Measurements from ENCODE around the gene CASD1. TPM values are rescaled to one million over a fixed set of nuclear protein-coding genes. Genes with fewer than 3 reads are reported as not detected.

The CASD1 gene
- total RNA-seq (10 to 100 TPM; 12.0 to 20.1 (median 14.4) TPM), polyA plus RNA-seq (10 to 100 TPM in 1 of 3 donors, 1 to 10 TPM in 2; 9.2 to 10.8 (median 9.8) TPM)
- long read RNA-seq, donor 1, partial matches to known transcripts, result 4 of 9 reads
- long read RNA-seq, donor 1, other reads (novel, unspliced or antisense), result 1 of 9 reads
- long read RNA-seq, donor 2, transcript CASD1-201 (18 exons, 3,942 nt), result major isoform, 12 of 27 reads
- long read RNA-seq, donor 2, partial matches to known transcripts, result 10 of 27 reads
- long read RNA-seq, donor 2, other reads (novel, unspliced or antisense), result 4 of 27 reads

DNA sequence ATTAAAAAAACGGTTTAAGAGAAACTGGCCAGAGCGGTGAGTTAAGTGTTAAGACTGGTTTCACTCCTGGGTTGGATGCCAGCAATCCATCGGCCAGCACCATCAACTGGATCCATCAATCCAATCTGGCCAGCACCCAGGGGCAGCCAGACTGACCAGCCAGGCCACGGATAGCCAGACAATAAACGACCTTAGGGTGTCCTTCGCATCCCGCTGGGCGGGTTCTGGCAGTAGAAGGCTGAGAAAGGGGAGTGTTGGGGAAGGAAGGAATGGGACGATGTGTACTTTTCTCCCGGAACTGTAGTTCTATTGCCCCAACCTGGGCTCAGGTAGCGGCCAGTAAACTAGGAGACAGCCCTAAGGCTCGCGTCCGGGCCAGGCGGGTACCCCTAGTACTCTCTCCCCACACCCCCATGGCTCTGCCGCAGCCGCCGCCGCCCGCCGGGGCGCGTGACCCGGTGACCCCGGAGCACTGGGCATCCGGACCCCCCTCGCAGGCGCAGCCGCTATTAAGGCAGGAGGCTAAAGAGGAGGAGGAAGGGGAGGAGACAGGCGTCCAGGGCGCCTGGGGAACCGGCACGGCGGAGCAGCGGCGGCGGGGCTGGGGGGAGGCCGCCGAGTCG, at the start of gene CASD1:
Gene CASD1, plus strand, starts transcription at position 546 of the 623 bp plus-strand sequence. CDS start 276 bp downstream, outside the sequence.
- TF ChIP-seq, protein P1, sequence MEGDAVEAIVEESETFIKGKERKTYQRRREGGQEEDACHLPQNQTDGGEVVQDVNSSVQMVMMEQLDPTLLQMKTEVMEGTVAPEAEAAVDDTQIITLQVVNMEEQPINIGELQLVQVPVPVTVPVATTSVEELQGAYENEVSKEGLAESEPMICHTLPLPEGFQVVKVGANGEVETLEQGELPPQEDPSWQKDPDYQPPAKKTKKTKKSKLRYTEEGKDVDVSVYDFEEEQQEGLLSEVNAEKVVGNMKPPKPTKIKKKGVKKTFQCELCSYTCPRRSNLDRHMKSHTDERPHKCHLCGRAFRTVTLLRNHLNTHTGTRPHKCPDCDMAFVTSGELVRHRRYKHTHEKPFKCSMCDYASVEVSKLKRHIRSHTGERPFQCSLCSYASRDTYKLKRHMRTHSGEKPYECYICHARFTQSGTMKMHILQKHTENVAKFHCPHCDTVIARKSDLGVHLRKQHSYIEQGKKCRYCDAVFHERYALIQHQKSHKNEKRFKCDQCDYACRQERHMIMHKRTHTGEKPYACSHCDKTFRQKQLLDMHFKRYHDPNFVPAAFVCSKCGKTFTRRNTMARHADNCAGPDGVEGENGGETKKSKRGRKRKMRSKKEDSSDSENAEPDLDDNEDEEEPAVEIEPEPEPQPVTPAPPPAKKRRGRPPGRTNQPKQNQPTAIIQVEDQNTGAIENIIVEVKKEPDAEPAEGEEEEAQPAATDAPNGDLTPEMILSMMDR (IDR thresholded peaks at IDR 0.05), result no peak
- Histone ChIP-seq H3K27me3 (ENCODE audit: insufficient read depth in 3 of 3, low read length in 2 of 3) (no peaks in the 10 kb centered on the region), H3K9me3 (no peaks in the 10 kb centered on the region), H3K27ac (peak within 1 kb of the TSS; percentile 97), H3K4me1 (peaks cover 35% of the 10 kb centered on the region), H3K4me3 (peak within 1 kb of the TSS; percentile 98), H3K36me3 (ENCODE audit: insufficient read depth in 1 of 2, low read depth in 1 of 2) (no peaks in the 10 kb centered on the region)
- WGBS, 3 donors, result 4 to 9% (median 4%) methylated on average over 24 to 40 of the region's 40 CpGs
- ATAC-seq (peak; percentile 47 to 62 (median 61)), DNase-seq (peak; percentile 19 to 78)
- intact Hi-C loops (cut with DNase I), result loop anchor here in 1 of 2 donors (5.0 kb wide), 1 partner anchor 57 kb away; no protein-coding TSS in a partner anchor

DNA sequence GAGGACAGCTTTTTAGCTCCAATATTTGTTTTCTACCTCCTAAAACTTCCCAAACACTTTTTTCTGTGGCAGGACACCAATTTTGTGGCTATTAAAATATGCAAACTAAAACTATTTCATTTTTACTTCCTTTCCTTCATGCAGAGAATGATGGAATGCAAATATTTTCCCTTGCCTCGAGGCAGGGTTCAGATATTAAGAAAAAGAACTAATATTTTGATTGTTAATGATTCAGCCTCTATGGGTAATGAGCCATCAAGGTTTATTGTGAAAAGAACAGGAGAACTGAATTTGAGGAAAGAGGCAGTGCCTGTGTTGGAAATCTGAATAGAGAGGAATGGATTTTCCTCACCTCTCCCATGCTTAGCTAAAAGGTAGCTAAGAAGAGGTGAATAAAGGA, 43.1 kb upstream of the CASD1 start:
- ATAC-seq, result no peak
- 50 to 67% (median 56%) methylated on average over 1 of the region's 1 CpG for WGBS, 3 donors
- TF ChIP-seq, protein P1 (IDR thresholded peaks at IDR 0.05), result no peak
- Histone ChIP-seq H3K4me1 (no peaks in the 10 kb centered on the region), H3K27me3 (ENCODE audit: insufficient read depth in 3 of 3, low read length in 2 of 3) (no peaks in the 10 kb centered on the region), H3K27ac (no peak overlapping the region), H3K36me3 (ENCODE audit: insufficient read depth in 1 of 2, low read depth in 1 of 2) (no peaks in the 10 kb centered on the region), H3K9me3 (peaks cover 4% of the 10 kb centered on the region), H3K4me3 (no peak overlapping the region)
- DNase-seq, result no peak
- intact Hi-C loops (cut with DNase I), result no loop called here

DNA sequence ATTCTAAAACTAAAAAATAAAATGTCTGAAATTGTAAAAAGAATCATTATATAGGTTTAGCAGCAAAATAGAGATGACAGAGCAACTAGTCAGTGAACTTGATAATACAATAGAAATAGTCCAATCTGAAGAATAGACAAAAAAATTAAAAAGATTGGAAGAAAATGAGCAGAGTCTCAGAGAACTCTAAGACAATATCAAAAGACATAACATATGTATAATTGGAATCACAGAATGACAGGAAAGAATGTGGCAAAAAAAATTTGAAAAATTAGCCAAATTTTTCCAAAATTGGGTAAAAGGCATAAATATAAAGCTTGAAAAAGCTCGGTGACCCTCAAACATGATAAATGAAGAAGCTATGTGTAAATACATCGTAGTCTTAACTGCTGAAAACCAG, 38.0 kb upstream of the CASD1 start:
- TF ChIP-seq, protein P1 (IDR thresholded peaks at IDR 0.05), result no peak
- Histone ChIP-seq H3K4me3 (no peak overlapping the region), H3K4me1 (no peaks in the 10 kb centered on the region), H3K36me3 (ENCODE audit: insufficient read depth in 1 of 2, low read depth in 1 of 2) (no peaks in the 10 kb centered on the region), H3K27me3 (ENCODE audit: insufficient read depth in 3 of 3, low read length in 2 of 3) (no peaks in the 10 kb centered on the region), H3K9me3 (peaks cover 16% of the 10 kb centered on the region), H3K27ac (no peak overlapping the region)
- DNase-seq, result no peak
- intact Hi-C loops (cut with DNase I), result no loop called here
- WGBS, 3 donors, result 93 to 96% (median 94%) methylated on average over 2 of the region's 2 CpGs
- ATAC-seq, result no peak

DNA sequence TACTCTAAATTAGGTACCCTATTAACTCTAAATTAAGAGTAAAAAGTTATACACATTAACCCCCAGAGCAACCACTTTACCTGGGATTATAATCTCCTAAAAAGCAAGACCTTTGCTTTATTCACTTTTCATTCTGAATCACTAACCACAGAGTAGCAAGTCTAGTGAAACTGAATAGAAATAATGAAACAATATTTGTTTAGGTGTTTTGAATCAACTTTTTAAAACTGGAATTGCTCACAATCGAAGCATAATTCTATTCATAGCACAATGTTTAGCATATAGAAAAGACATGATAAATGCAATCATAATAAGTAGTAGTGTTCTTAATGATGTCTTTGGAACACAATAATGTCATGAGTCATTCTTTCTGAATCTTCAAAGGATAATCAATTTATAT, 37.0 kb upstream of the CASD1 start:
- Histone ChIP-seq H3K4me3 (no peak overlapping the region), H3K27me3 (ENCODE audit: insufficient read depth in 3 of 3, low read length in 2 of 3) (no peaks in the 10 kb centered on the region), H3K36me3 (ENCODE audit: insufficient read depth in 1 of 2, low read depth in 1 of 2) (no peaks in the 10 kb centered on the region), H3K9me3 (peaks cover 16% of the 10 kb centered on the region), H3K4me1 (no peaks in the 10 kb centered on the region), H3K27ac (no peak overlapping the region)
- DNase-seq (no peak), ATAC-seq (no peak)
- intact Hi-C loops (cut with DNase I), result no loop called here
- 87 to 94% (median 89%) methylated on average over 1 of the region's 1 CpG for WGBS, 3 donors
- TF ChIP-seq, protein P1 (IDR thresholded peaks at IDR 0.05), result no peak
